ENCODE measurements around the gene PLSCR1.

The PLSCR1 gene

DNA sequence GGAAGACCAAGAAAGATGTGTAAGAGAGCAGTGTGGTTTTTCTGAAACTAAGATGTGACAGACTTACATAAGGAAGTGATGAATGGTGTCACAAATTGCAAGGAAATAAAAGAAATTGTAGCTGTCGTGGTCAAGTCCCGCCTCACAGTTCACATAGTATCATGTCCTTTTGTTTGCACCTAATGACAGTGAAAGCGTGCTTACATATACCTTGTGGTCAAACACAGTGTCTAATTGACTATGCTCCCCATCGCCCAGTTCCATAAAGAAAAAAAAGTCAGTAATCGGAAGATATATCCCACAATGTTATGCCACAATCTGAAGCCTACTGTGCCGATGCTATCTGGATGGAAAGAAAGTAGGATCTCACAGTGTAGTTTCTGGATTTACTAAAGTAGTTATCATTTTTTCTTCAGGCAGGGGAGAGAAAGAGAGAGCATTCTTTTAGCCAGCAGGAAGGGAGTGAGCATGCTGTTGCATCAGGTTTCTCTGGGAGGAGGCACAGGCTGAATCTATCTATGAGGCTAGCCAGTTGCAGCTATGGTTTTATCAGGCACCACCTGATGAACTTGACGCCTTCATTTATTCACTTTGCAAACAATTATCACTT, 9.8 kb upstream of the PLSCR1 start:
- FAIRE-seq (peak; percentile 52), DNase-seq (ENCODE audit: insufficient read length, low spot score) (no peak)
- no peak for TF ChIP-seq TAF1 (IDR thresholded peaks at IDR 0.05; ENCODE audit: low read depth, low read length)
- no peak for TF ChIP-seq SPI1 (IDR thresholded peaks at IDR 0.05; ENCODE audit: low read depth, low read length)
- TF ChIP-seq PAX5 (IDR thresholded peaks at IDR 0.05; ENCODE audit: insufficient read depth, low read length, severe bottlenecking): no peak
- TF ChIP-seq POU2F2 (IDR thresholded peaks at IDR 0.05; ENCODE audit: low read depth, low read length): no peak
- TF ChIP-seq POLR2AphosphoS5 (IDR thresholded peaks at IDR 0.05; ENCODE audit: low read depth, low read length): no peak
- no peak for TF ChIP-seq POLR2A (IDR thresholded peaks at IDR 0.05; ENCODE audit: low read depth, low read length)

GRCh38 chr3:146550743-146551510, 6.5 kb upstream of the PLSCR1 start:
- FAIRE-seq: peak; percentile 51
- no peak for DNase-seq (ENCODE audit: insufficient read length, low spot score)

GRCh38 chr3:146550070-146550615, 5.7 kb upstream of the PLSCR1 start:
- TF ChIP-seq SPI1 (IDR thresholded peaks at IDR 0.05; ENCODE audit: low read depth, low read length) (no peak), POLR2AphosphoS5 (IDR thresholded peaks at IDR 0.05; ENCODE audit: low read depth, low read length) (no peak), TAF1 (IDR thresholded peaks at IDR 0.05; ENCODE audit: low read depth, low read length) (no peak), POLR2A (IDR thresholded peaks at IDR 0.05; ENCODE audit: low read depth, low read length) (no peak), POU2F2 (IDR thresholded peaks at IDR 0.05; ENCODE audit: low read depth, low read length) (no peak), PAX5 (IDR thresholded peaks at IDR 0.05; ENCODE audit: insufficient read depth, low read length, severe bottlenecking) (no peak)
- DNase-seq (ENCODE audit: insufficient read length, low spot score): no peak
- FAIRE-seq: no peak

More at GRCh38 chr3:146550743-146551510, 6.5 kb upstream of the PLSCR1 start:
- TF ChIP-seq POU2F2 (IDR thresholded peaks at IDR 0.05; ENCODE audit: low read depth, low read length): no peak
- no peak for TF ChIP-seq PAX5 (IDR thresholded peaks at IDR 0.05; ENCODE audit: insufficient read depth, low read length, severe bottlenecking)
- TF ChIP-seq SPI1 (IDR thresholded peaks at IDR 0.05; ENCODE audit: low read depth, low read length): no peak
- TF ChIP-seq POLR2A (IDR thresholded peaks at IDR 0.05; ENCODE audit: low read depth, low read length): no peak
- TF ChIP-seq POLR2AphosphoS5 (IDR thresholded peaks at IDR 0.05; ENCODE audit: low read depth, low read length): no peak
- no peak for TF ChIP-seq TAF1 (IDR thresholded peaks at IDR 0.05; ENCODE audit: low read depth, low read length)

DNA sequence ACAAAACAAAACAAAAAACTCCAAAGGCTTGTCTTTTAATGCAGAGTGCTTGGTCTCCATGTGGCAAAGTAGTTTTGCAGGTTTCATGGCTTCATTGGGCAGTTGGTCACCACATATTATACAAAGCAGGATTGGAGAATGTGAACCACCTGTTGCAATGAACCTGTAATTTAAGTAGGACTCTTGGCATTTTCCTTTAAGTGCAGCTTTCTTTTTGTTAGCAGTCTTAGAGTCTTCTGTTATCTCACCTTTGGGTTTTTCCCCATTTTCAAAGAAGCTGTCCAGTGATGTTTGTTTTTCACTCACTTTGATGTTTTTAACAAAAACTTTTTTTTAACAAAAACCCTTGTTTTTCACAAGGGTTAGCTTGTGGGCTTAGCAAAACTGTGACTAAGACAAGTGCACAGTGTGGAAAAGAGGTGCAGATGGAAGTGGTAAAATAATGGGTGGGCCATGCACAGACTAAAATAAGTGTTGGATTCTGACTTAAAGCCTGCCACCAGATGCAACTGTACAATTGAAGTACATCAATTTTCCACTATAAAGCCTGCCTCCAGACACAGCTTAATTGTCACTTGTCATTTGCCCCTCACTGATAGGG, 2.9 kb upstream of the PLSCR1 start:
- no peak for TF ChIP-seq POLR2A (IDR thresholded peaks at IDR 0.05; ENCODE audit: low read depth, low read length)
- no peak for TF ChIP-seq POLR2AphosphoS5 (IDR thresholded peaks at IDR 0.05; ENCODE audit: low read depth, low read length)
- no peak for TF ChIP-seq SPI1 (IDR thresholded peaks at IDR 0.05; ENCODE audit: low read depth, low read length)
- no peak for TF ChIP-seq POU2F2 (IDR thresholded peaks at IDR 0.05; ENCODE audit: low read depth, low read length)
- TF ChIP-seq PAX5 (IDR thresholded peaks at IDR 0.05; ENCODE audit: insufficient read depth, low read length, severe bottlenecking): no peak
- TF ChIP-seq TAF1 (IDR thresholded peaks at IDR 0.05; ENCODE audit: low read depth, low read length): no peak
- FAIRE-seq: no peak
- DNase-seq (ENCODE audit: insufficient read length, low spot score): no peak

DNA sequence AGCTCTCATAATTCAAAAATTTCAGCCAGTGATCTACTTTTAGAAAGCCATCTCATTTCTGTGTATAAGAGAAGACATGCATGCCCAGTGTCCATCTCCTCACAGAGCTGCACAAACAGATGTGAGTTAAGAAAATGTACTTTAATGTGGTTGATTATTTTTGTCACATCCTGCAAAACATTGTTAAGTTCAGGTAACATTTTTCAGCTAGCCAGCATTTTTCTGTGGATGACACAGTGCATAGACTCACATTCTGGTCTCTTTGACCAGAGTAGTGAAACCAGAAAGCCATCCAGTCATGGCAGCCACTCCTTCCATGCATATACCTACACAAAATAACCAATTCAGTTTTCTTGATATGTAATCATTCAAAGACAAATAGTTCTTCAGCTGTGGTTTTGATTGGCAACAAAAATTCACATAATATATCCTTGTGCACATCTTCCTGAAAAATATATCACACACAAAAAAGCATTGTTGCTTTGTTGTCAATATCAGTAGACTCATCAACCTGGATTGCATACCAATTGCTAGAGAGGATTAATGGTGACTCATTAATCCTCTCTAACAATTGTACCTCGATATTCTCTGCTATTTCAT, 2.1 kb upstream of the PLSCR1 start:
- TF ChIP-seq POLR2A (IDR thresholded peaks at IDR 0.05; ENCODE audit: low read depth, low read length) (no peak), POLR2AphosphoS5 (IDR thresholded peaks at IDR 0.05; ENCODE audit: low read depth, low read length) (no peak), TAF1 (IDR thresholded peaks at IDR 0.05; ENCODE audit: low read depth, low read length) (no peak), POU2F2 (IDR thresholded peaks at IDR 0.05; ENCODE audit: low read depth, low read length) (no peak), SPI1 (IDR thresholded peaks at IDR 0.05; ENCODE audit: low read depth, low read length) (no peak), PAX5 (IDR thresholded peaks at IDR 0.05; ENCODE audit: insufficient read depth, low read length, severe bottlenecking) (no peak)
- FAIRE-seq: peak; percentile 31
- DNase-seq (ENCODE audit: insufficient read length, low spot score): no peak

GRCh38 chr3:146544929-146545528, 622 bp upstream of the PLSCR1 start:
- TF ChIP-seq PAX5 (IDR thresholded peaks at IDR 0.05; ENCODE audit: insufficient read depth, low read length, severe bottlenecking) (no peak), TAF1 (IDR thresholded peaks at IDR 0.05; ENCODE audit: low read depth, low read length) (no peak), POLR2AphosphoS5 (IDR thresholded peaks at IDR 0.05; ENCODE audit: low read depth, low read length) (no peak), SPI1 (IDR thresholded peaks at IDR 0.05; ENCODE audit: low read depth, low read length) (no peak)
- no peak for FAIRE-seq
- DNase-seq (ENCODE audit: insufficient read length, low spot score): no peak

- no peak for TF ChIP-seq SPI1 (IDR thresholded peaks at IDR 0.05; ENCODE audit: low read depth, low read length)
- no peak for TF ChIP-seq POLR2A (IDR thresholded peaks at IDR 0.05; ENCODE audit: low read depth, low read length)
- no peak for TF ChIP-seq POU2F2 (IDR thresholded peaks at IDR 0.05; ENCODE audit: low read depth, low read length)
- TF ChIP-seq PAX5 (IDR thresholded peaks at IDR 0.05; ENCODE audit: insufficient read depth, low read length, severe bottlenecking): no peak
- no peak for TF ChIP-seq POLR2AphosphoS5 (IDR thresholded peaks at IDR 0.05; ENCODE audit: low read depth, low read length)
- no peak for TF ChIP-seq TAF1 (IDR thresholded peaks at IDR 0.05; ENCODE audit: low read depth, low read length)
- no peak for DNase-seq (ENCODE audit: insufficient read length, low spot score)
- FAIRE-seq: no peak
These were observed 876 bp downstream of the PLSCR1 start for GRCh38 chr3:146543461-146544001.

GRCh38 chr3:146542978-146543377, 1.4 kb downstream of the PLSCR1 start:
- DNase-seq (ENCODE audit: insufficient read length, low spot score): no peak
- no peak for FAIRE-seq
- no peak for TF ChIP-seq POU2F2 (IDR thresholded peaks at IDR 0.05; ENCODE audit: low read depth, low read length)
- TF ChIP-seq SPI1 (IDR thresholded peaks at IDR 0.05; ENCODE audit: low read depth, low read length): no peak
- no peak for TF ChIP-seq PAX5 (IDR thresholded peaks at IDR 0.05; ENCODE audit: insufficient read depth, low read length, severe bottlenecking)
